Sigmoid colon (tissue), 7 donors: ENCODE data around the gene GMNC. TPM values are rescaled to one million over a fixed set of nuclear protein-coding genes. Genes with fewer than 3 reads are reported as not detected.

ENCODE experiments used
- DNase-seq: peaks from one replicate; pipeline ENCODE4 v3.0.0-alpha.2; 2019
- H3K27ac ChIP-seq, 4 donors: fragments of 200-600 bp; sonication (generic); one replicate each; pipeline ENCODE4 v1.5.1; 2016 to 2019; ENCODE audit warnings: mild to moderate bottlenecking in 1 of 4
- H3K27me3 ChIP-seq, 3 donors: fragments of 200-600 bp; sonication (generic); one replicate each; pipeline ENCODE4 v1.5.1; 2019; ENCODE audit warnings: mild to moderate bottlenecking in 1 of 3
- H3K36me3 ChIP-seq, 4 donors: fragments of 200-600 bp; sonication (generic); one replicate each; pipeline ENCODE4 v1.5.1; 2016 to 2019
- H3K4me1 ChIP-seq, 4 donors: fragments of 200-600 bp; sonication (generic); one replicate each; pipeline ENCODE4 v1.5.1; 2017 to 2019
- H3K4me3 ChIP-seq, 4 donors: fragments of 200-600 bp; sonication (generic); one replicate each; pipeline ENCODE4 v1.5.1; 2017 to 2019; ENCODE audit warnings: mild to moderate bottlenecking in 2 of 4, moderate library complexity in 1 of 4
- H3K9me3 ChIP-seq, 4 donors: fragments of 200-600 bp in 3 of 4; sonication (generic) in 3 of 4; one replicate each; pipeline versions ENCODE4 v1.5.1 to v1.6.1; 2013 to 2019
- EP300 ChIP-seq, 4 donors: sonication (generic); formaldehyde crosslinking; IDR thresholded peaks; one replicate each; pipeline ENCODE4 v1.6.1; 2017; ENCODE audit warnings: antibody characterized with exemption in 4 of 4
- POLR2A ChIP-seq, 2 donors: fragments of 450-650 bp; IDR thresholded peaks; one replicate each; pipeline ENCODE4 v1.6.1; 2016; ENCODE audit warnings: antibody characterized with exemption in 2 of 2, mild to moderate bottlenecking in 2 of 2, moderate library complexity in 2 of 2
- POLR2AphosphoS5 ChIP-seq, 4 donors: sonication (generic); formaldehyde crosslinking; IDR thresholded peaks; one replicate each; pipeline ENCODE4 v1.6.1; 2017; ENCODE audit warnings: antibody characterized with exemption in 4 of 4
- WGBS, 2 donors: extraction: QIAGEN DNeasy Blood & Tissue Kit; methylation state at CpG; one replicate each; pipeline ENCODE4 v1.1.7; 2013; 5-methylcytosine and 5-hydroxymethylcytosine counted together
- intact Hi-C: fragments of 100-400 bp; cut with DNase I; formaldehyde crosslinking; loops from one replicate; pipeline ENCODE4 v1.15.1; 2023
- polyA plus RNA-seq, 3 donors: library from polyadenylated mRNA; stranded (reverse); fragments of 200-250 nt; gene quantifications; one replicate each; pipeline ENCODE4 v1.2.3, GENCODE V29; 2013
- total RNA-seq, 4 donors: library from RNA; depleted of rRNA; stranded (reverse); fragments of >200 nt; gene quantifications; one replicate each; pipeline ENCODE4 v1.1.0, GENCODE V29; 2016
- TF ChIP-seq, protein P1 (sequence below), 4 experiments: fragments of 450-650 bp in 3 of 4; fragments of 200-600 bp in 1 of 4; IDR thresholded peaks; one replicate each; pipeline ENCODE4 v1.5.1; 2016 to 2019; ENCODE audit warnings: antibody characterized with exemption in 4 of 4, mild to moderate bottlenecking in 3 of 4, moderate library complexity in 2 of 4
- donor health status: healthy with polysubstance abuse.
- donor health status: Bipolar disorder and iron deficiency.
- donor health status: healthy.

The GMNC gene
- total and polyA plus RNA-seq, 7 donors = 0.01 TPM; not detected in 6

DNA sequence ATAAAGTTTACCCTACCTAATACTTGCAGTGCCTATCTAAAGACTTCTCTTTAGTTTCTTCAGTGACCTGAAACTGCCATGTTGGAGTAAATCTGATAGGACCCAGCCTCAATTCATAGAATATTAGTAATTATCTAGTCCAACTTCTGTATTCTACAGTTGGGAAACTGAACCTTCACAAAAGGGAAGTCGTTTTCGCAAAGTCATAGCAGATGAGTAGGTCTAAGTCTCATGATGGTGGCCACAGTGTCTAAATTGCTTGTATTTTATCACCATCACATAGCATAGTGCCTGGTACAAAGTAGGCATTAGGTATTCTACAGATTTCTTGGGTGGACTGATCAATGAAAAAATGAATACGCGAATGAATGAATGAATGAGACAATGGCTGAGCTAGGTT is 8.4 kb downstream of the GMNC start:
- intact Hi-C loops = no loop called here
- Histone ChIP-seq H3K9me3 (no peaks in the 10 kb centered on the region), H3K36me3 (no peaks in the 10 kb centered on the region), H3K27me3 (no peaks in the 10 kb centered on the region), H3K27ac (no peak overlapping the region), H3K4me3 (no peak overlapping the region), H3K4me1 (no peaks in the 10 kb centered on the region)
- no peak for DNase-seq
- TF ChIP-seq, protein P1, sequence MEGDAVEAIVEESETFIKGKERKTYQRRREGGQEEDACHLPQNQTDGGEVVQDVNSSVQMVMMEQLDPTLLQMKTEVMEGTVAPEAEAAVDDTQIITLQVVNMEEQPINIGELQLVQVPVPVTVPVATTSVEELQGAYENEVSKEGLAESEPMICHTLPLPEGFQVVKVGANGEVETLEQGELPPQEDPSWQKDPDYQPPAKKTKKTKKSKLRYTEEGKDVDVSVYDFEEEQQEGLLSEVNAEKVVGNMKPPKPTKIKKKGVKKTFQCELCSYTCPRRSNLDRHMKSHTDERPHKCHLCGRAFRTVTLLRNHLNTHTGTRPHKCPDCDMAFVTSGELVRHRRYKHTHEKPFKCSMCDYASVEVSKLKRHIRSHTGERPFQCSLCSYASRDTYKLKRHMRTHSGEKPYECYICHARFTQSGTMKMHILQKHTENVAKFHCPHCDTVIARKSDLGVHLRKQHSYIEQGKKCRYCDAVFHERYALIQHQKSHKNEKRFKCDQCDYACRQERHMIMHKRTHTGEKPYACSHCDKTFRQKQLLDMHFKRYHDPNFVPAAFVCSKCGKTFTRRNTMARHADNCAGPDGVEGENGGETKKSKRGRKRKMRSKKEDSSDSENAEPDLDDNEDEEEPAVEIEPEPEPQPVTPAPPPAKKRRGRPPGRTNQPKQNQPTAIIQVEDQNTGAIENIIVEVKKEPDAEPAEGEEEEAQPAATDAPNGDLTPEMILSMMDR (IDR thresholded peaks at IDR 0.05) = no peak
- 89 to 92% methylated on average over 4 of the region's 4 CpGs for WGBS, 2 donors

DNA sequence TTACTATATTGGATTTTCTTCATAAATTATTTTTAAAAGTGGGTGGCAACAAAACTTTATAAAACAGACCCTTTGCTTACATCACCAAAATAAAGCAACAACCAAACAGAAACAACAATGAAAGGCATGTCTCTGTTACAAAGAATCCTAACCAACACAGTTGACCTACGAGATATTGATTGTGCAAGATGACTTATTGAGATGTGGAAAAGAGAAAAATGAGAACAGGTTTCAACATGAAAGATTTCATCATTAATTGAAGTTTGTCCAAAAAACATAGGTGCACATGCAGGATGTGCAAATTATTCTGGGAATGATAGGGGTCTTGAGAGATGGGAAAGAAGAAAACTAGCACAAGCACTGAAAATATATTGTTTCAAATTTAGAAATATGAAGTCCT is 9.0 kb downstream of the GMNC start:
- intact Hi-C loops = no loop called here
- Histone ChIP-seq H3K4me1 (no peaks in the 10 kb centered on the region), H3K27me3 (no peaks in the 10 kb centered on the region), H3K27ac (no peak overlapping the region), H3K36me3 (no peaks in the 10 kb centered on the region), H3K9me3 (no peaks in the 10 kb centered on the region), H3K4me3 (no peak overlapping the region)
- WGBS, 2 donors = 66 to 71% methylated on average over 1 of the region's 1 CpG
- no peak for DNase-seq
- TF ChIP-seq POLR2A (IDR thresholded peaks at IDR 0.05) (no peak), POLR2AphosphoS5 (IDR thresholded peaks at IDR 0.05) (no peak), EP300 (IDR thresholded peaks at IDR 0.05) (no peak)
- TF ChIP-seq, protein P1 (IDR thresholded peaks at IDR 0.05) = no peak

DNA sequence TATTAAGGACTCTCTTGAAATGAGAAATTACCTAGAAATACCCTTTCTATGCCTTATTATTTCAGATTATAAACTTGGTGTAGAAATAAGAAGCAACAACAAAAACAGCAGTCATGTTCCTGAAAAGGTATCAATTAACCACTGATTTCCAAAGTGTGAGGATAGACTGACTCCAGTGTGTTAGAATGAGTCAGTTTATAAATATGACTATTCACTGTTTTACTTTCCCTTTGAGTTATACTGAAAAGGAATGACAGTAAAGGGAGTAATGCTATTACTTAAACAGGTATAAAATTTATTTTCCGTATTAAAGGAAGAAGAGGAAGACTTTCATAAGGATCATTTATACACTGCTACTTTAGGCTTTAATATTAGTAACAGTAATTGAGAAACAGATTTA is 12.9 kb downstream of the GMNC start:
- Histone ChIP-seq H3K27me3 (no peaks in the 10 kb centered on the region), H3K4me3 (no peak overlapping the region), H3K4me1 (no peaks in the 10 kb centered on the region), H3K9me3 (no peaks in the 10 kb centered on the region), H3K36me3 (no peaks in the 10 kb centered on the region), H3K27ac (no peak overlapping the region)
- TF ChIP-seq, protein P1 (IDR thresholded peaks at IDR 0.05) = no peak
- no peak for TF ChIP-seq POLR2AphosphoS5 (IDR thresholded peaks at IDR 0.05)
- no peak for TF ChIP-seq EP300 (IDR thresholded peaks at IDR 0.05)
- TF ChIP-seq POLR2A (IDR thresholded peaks at IDR 0.05) = no peak
- no peak for DNase-seq
- WGBS, 2 donors = 89 to 94% methylated on average over 1 of the region's 1 CpG
- intact Hi-C loops = no loop called here

DNA sequence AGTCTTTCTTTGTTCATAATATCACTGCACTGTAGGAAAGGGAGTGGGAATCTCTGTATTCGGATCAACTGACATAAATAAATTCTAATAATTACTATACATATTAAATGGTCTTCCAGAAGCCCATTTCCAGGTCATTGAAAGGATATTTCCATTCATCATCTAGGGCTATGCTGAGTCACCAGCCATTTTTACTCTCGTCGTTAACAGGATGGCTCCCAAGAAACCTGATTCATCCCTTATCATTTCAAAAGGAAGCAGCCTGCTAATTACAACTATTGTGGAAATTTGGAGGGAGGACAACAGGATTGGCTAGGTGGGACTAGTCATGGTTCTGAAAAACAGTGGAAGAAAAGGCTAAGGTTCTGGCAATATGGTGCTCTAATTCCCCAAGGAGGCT is 13.6 kb downstream of the GMNC start:
- no peak for TF ChIP-seq POLR2A (IDR thresholded peaks at IDR 0.05)
- no peak for TF ChIP-seq POLR2AphosphoS5 (IDR thresholded peaks at IDR 0.05)
- TF ChIP-seq EP300 (IDR thresholded peaks at IDR 0.05) = no peak
- TF ChIP-seq, protein P1 (IDR thresholded peaks at IDR 0.05) = no peak
- 91 to 92% methylated on average over 3 of the region's 3 CpGs for WGBS, 2 donors
- Histone ChIP-seq H3K27ac (no peak overlapping the region), H3K36me3 (no peaks in the 10 kb centered on the region), H3K4me1 (no peaks in the 10 kb centered on the region), H3K4me3 (no peak overlapping the region), H3K9me3 (no peaks in the 10 kb centered on the region), H3K27me3 (no peaks in the 10 kb centered on the region)
- intact Hi-C loops = no loop called here
- no peak for DNase-seq

DNA sequence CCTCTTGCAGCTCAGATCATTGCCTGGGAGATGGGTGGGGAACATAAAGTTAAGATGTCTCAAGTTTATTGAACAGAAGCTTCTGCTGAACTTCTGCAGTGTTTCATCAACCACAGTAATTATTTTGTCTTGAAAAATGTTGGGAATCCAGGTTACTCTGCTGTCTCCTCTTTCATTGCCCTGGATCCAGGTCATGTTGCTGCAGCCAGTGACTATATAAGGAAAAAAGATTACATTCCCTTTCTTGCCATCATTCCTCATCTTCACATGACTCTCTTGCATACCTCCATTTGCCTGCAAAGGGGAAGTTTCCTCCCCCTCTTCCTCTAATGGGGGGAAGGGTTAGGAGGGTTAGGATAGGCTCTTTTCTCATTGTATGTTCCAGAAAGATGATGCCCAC is 15.1 kb downstream of the GMNC start:
- H3K27me3 ChIP-seq = no peaks in the 10 kb centered on the region
- TF ChIP-seq POLR2AphosphoS5 (IDR thresholded peaks at IDR 0.05) = no peak
- TF ChIP-seq EP300 (IDR thresholded peaks at IDR 0.05) = no peak
- TF ChIP-seq, protein P1 (IDR thresholded peaks at IDR 0.05) = no peak
- TF ChIP-seq POLR2A (IDR thresholded peaks at IDR 0.05) = no peak
- intact Hi-C loops = no loop called here
- H3K4me1 ChIP-seq = no peaks in the 10 kb centered on the region
- no peak overlapping the region for H3K4me3 ChIP-seq
- no peak overlapping the region for H3K27ac ChIP-seq
- H3K36me3 ChIP-seq = no peaks in the 10 kb centered on the region
- DNase-seq = no peak
- H3K9me3 ChIP-seq = no peaks in the 10 kb centered on the region
